Lower lobe of right lung (tissue), 2 donors: ENCODE measurements around the gene HTR1D. TPM values are rescaled to one million over a fixed set of nuclear protein-coding genes. Genes with fewer than 3 reads are reported as not detected.
A peak's percentile ranks its signal among the peaks of the same experiment; 100 is the strongest.
"Not testable (repeated sequence)": the region's sequence is repeated elsewhere in the genome, so short reads cannot be mapped to it uniquely, and the experiment has no call there.

ENCODE experiments used
- ATAC-seq, 2 donors: fragments of 200-7000 bp; cut with Tn5 transposase; one replicate each; pipeline ENCODE4 v1.9.1; 2020 to 2022; ENCODE audit warnings: mild to moderate bottlenecking in 2 of 2, moderate library complexity in 2 of 2
- DNase-seq: peaks from one replicate; pipeline ENCODE4 v3.0.0-alpha.2; 2020
- H3K27ac ChIP-seq: fragments of 200-600 bp; one replicate; pipeline ENCODE4 v1.8.0; 2022
- H3K27me3 ChIP-seq: fragments of 200-600 bp; one replicate; pipeline ENCODE4 v1.8.0; 2022; ENCODE audit warnings: low read depth
- H3K36me3 ChIP-seq: fragments of 200-600 bp; one replicate; pipeline ENCODE4 v1.8.0; 2022; ENCODE audit warnings: mild to moderate bottlenecking
- H3K4me1 ChIP-seq: fragments of 200-600 bp; one replicate; pipeline ENCODE4 v1.8.0; 2022
- H3K4me3 ChIP-seq: fragments of 200-600 bp; one replicate; pipeline ENCODE4 v1.8.0; 2022; ENCODE audit warnings: mild to moderate bottlenecking
- H3K9me3 ChIP-seq: fragments of 200-600 bp; one replicate; pipeline ENCODE4 v1.8.0; 2022
- CTCF ChIP-seq: fragments of 200-600 bp; IDR thresholded peaks from one replicate; pipeline ENCODE4 v1.8.0; 2022; ENCODE audit warnings: antibody characterized with exemption, mild to moderate bottlenecking
- intact Hi-C: fragments of 100-400 bp; cut with DNase I; formaldehyde crosslinking; loops from one replicate; pipeline ENCODE4 v1.11.0; 2022
- total RNA-seq: library from RNA; stranded (reverse); fragmentation: NEBNext Ultra II Directional; extraction: Animal tissue kit (Norgen Biotek cat#: 25700); gene quantifications from one replicate; pipeline ENCODE4 v1.2.1, GENCODE V29; 2021
- donor health status: DM: no; HTN: yes; CAD: no; lungs with severe emphysema.

The HTR1D gene
- total RNA-seq, 1 donor from 2014 or later: 1.1 TPM

- Histone ChIP-seq H3K36me3 (no peaks in the 10 kb centered on the region), H3K27ac (no peak overlapping the region), H3K9me3 (no peaks in the 10 kb centered on the region), H3K4me3 (no peak overlapping the region), H3K27me3 (no peaks in the 10 kb centered on the region), H3K4me1 (no peaks in the 10 kb centered on the region)
- DNase-seq (no peak), ATAC-seq (no peak)
- TF ChIP-seq CTCF: no peak
- intact Hi-C loops: no loop called here
Measured at GRCh38 chr1:23194119-23194984, 22.9 kb downstream of the HTR1D start.

- TF ChIP-seq CTCF: no peak
- DNase-seq (no peak), ATAC-seq (no peak)
- no peaks in the 10 kb centered on the region for H3K27me3 ChIP-seq
- intact Hi-C loops: no loop called here
- no peaks in the 10 kb centered on the region for H3K36me3 ChIP-seq
- no peak overlapping the region for H3K27ac ChIP-seq
- no peaks in the 10 kb centered on the region for H3K4me1 ChIP-seq
- no peaks in the 10 kb centered on the region for H3K9me3 ChIP-seq
- no peak overlapping the region for H3K4me3 ChIP-seq
Measured at GRCh38 chr1:23193391-23194118, 23.7 kb downstream of the HTR1D start.

- intact Hi-C loops: no loop called here
- H3K4me3 ChIP-seq: no peak overlapping the region
- DNase-seq (no peak), ATAC-seq (no peak)
- H3K4me1 ChIP-seq: no peaks in the 10 kb centered on the region
- H3K27me3 ChIP-seq: no peaks in the 10 kb centered on the region
- no peaks in the 10 kb centered on the region for H3K36me3 ChIP-seq
- H3K27ac ChIP-seq: no peak overlapping the region
- TF ChIP-seq CTCF: no peak
- no peaks in the 10 kb centered on the region for H3K9me3 ChIP-seq
Measured at GRCh38 chr1:23191199-23191598, 26.1 kb downstream of the HTR1D start.

GRCh38 chr1:23188936-23189452, 28.3 kb downstream of the HTR1D start:
- H3K9me3 ChIP-seq, H3K36me3 ChIP-seq, H3K27ac ChIP-seq, H3K4me1 ChIP-seq, H3K27me3 ChIP-seq, H3K4me3 ChIP-seq, intact Hi-C loops: not testable (repeated sequence)
- peak; percentile 56 for DNase-seq
- peak; percentile 27 to 32 for ATAC-seq

GRCh38 chr1:23188434-23188884, 28.8 kb downstream of the HTR1D start:
- no peak for TF ChIP-seq CTCF
- Histone ChIP-seq H3K27me3 (no peaks in the 10 kb centered on the region), H3K4me1 (peaks cover 8% of the 10 kb centered on the region), H3K4me3 (no peak overlapping the region), H3K27ac (no peak overlapping the region), H3K36me3 (no peaks in the 10 kb centered on the region), H3K9me3 (no peaks in the 10 kb centered on the region)
- intact Hi-C loops: no loop called here
- ATAC-seq: no peak
- DNase-seq: no peak

GRCh38 chr1:23187637-23188036, 29.7 kb downstream of the HTR1D start:
- intact Hi-C loops: no loop called here
- Histone ChIP-seq H3K27me3 (no peaks in the 10 kb centered on the region), H3K4me1 (peaks cover 8% of the 10 kb centered on the region), H3K9me3 (no peaks in the 10 kb centered on the region), H3K36me3 (no peaks in the 10 kb centered on the region), H3K27ac (no peak overlapping the region), H3K4me3 (no peak overlapping the region)
- no peak for TF ChIP-seq CTCF
- DNase-seq (no peak), ATAC-seq (no peak)
